Liver (tissue), 9 donors: ENCODE data around the gene CD248. TPM values are rescaled to one million over a fixed set of nuclear protein-coding genes. Genes with fewer than 3 reads are reported as not detected.

Source experiments
- DNase-seq: peaks from one replicate; pipeline ENCODE4 v3.0.0-alpha.2; 2017; ENCODE audit warnings: low spot score
- H3K27ac ChIP-seq, 2 donors: one replicate each; pipeline ENCODE4 v1.7.0; 2013; ENCODE audit warnings: inconsistent platforms in 2 of 2, low read length in 2 of 2, control low read depth in 1 of 2, low read depth in 1 of 2, mild to moderate bottlenecking in 1 of 2
- H3K27me3 ChIP-seq, 4 donors: one replicate each; pipeline versions ENCODE4 v1.6.1 to v1.7.0; 2013; ENCODE audit warnings: low read length in 3 of 4, inconsistent platforms in 1 of 4, mild to moderate bottlenecking in 1 of 4, moderate library complexity in 1 of 4; ENCODE audit not compliant: control insufficient read depth in 4 of 4, insufficient read depth in 4 of 4
- H3K36me3 ChIP-seq, 4 donors: one replicate each; pipeline versions ENCODE4 v1.6.1 to v1.7.0; 2013; ENCODE audit warnings: low read length in 3 of 4, mild to moderate bottlenecking in 3 of 4, low read depth in 1 of 4, moderate library complexity in 1 of 4; ENCODE audit not compliant: control insufficient read depth in 4 of 4, insufficient read depth in 3 of 4
- H3K4me1 ChIP-seq, 4 donors: one replicate each; pipeline versions ENCODE4 v1.6.1 to v1.7.0; 2013; ENCODE audit warnings: low read length in 3 of 4, mild to moderate bottlenecking in 3 of 4, moderate library complexity in 1 of 4; ENCODE audit not compliant: control insufficient read depth in 4 of 4, insufficient read depth in 4 of 4
- H3K4me3 ChIP-seq, 3 donors: one replicate each; pipeline versions ENCODE4 v1.6.1 to v1.7.0; 2013; ENCODE audit warnings: low read length in 3 of 3, control low read depth in 1 of 3, low read depth in 1 of 3, mild to moderate bottlenecking in 1 of 3
- H3K9ac ChIP-seq, 2 donors: one replicate each; pipeline ENCODE4 v1.7.0; 2013; ENCODE audit warnings: low read length in 2 of 2, mild to moderate bottlenecking in 2 of 2, moderate library complexity in 2 of 2, control low read depth in 1 of 2, low read depth in 1 of 2
- H3K9me3 ChIP-seq, 4 donors: one replicate each; pipeline versions ENCODE4 v1.6.1 to v1.7.0; 2013; ENCODE audit warnings: low read length in 3 of 4; ENCODE audit not compliant: control insufficient read depth in 4 of 4
- ATF3 ChIP-seq: IDR thresholded peaks from 2 replicates; pipeline ENCODE4 v1.6.1; 2016; ENCODE audit warnings: antibody characterized with exemption
- EGR1 ChIP-seq, 2 donors: IDR thresholded peaks; 2 replicates each; pipeline ENCODE4 v1.6.1; 2016 to 2018; ENCODE audit warnings: antibody characterized with exemption in 2 of 2, low read depth in 2 of 2
- FOXA1 ChIP-seq: IDR thresholded peaks from 2 replicates; pipeline ENCODE4 v1.6.1; 2016; ENCODE audit warnings: antibody characterized with exemption
- FOXA2 ChIP-seq: IDR thresholded peaks from 2 replicates; pipeline ENCODE4 v1.6.1; 2016; ENCODE audit warnings: antibody characterized with exemption
- HNF4A ChIP-seq, 2 donors: conservative IDR thresholded peaks; 2 replicates each; pipeline ENCODE4 v1.6.1; 2016; ENCODE audit warnings: antibody characterized with exemption in 2 of 2, mild to moderate bottlenecking in 2 of 2
- HNF4G ChIP-seq: IDR thresholded peaks from 2 replicates; pipeline ENCODE4 v1.6.1; 2016; ENCODE audit warnings: antibody characterized with exemption
- JUND ChIP-seq, 2 donors: IDR thresholded peaks; 2 replicates each; pipeline ENCODE4 v1.6.1; 2016; ENCODE audit warnings: antibody characterized with exemption in 2 of 2
- NR2F2 ChIP-seq: IDR thresholded peaks from 2 replicates; pipeline ENCODE4 v1.6.1; 2016; ENCODE audit warnings: antibody characterized with exemption
- RAD21 ChIP-seq, 2 donors: IDR thresholded peaks; 2 replicates each; pipeline ENCODE4 v1.6.1; 2016; ENCODE audit warnings: antibody characterized with exemption in 2 of 2, mild to moderate bottlenecking in 2 of 2
- REST ChIP-seq: IDR thresholded peaks from 2 replicates; pipeline ENCODE4 v1.6.1; 2016; ENCODE audit warnings: antibody characterized with exemption, mild to moderate bottlenecking
- RXRA ChIP-seq, 2 donors: IDR thresholded peaks; 2 replicates each; pipeline ENCODE4 v1.6.1; 2017 to 2018; ENCODE audit warnings: antibody characterized with exemption in 2 of 2, mild to moderate bottlenecking in 1 of 2
- TAF1 ChIP-seq: conservative IDR thresholded peaks from 2 replicates; pipeline ENCODE4 v1.6.1; 2016; ENCODE audit warnings: antibody characterized with exemption, mild to moderate bottlenecking
- YY1 ChIP-seq: IDR thresholded peaks from 2 replicates; pipeline ENCODE4 v1.6.1; 2016; ENCODE audit warnings: antibody characterized with exemption, mild to moderate bottlenecking
- ZBTB33 ChIP-seq: IDR thresholded peaks from 2 replicates; pipeline ENCODE4 v1.6.1; 2016; ENCODE audit warnings: antibody characterized with exemption
- WGBS: extraction: QIAGEN DNeasy Blood & Tissue Kit; methylation state at CpG from one replicate; pipeline ENCODE4 v1.1.7; 2013; 5-methylcytosine and 5-hydroxymethylcytosine counted together
- polyA plus RNA-seq, 2 donors: library from polyadenylated mRNA; stranded (reverse) in 1 of 2; unstranded in 1 of 2; fragments of 200-250 nt in 1 of 2; fragments of >200 nt in 1 of 2; fragmentation: Nextera tagmentation in 1 of 2; extraction: Ambion mirVana in 1 of 2; gene quantifications; one replicate each; pipeline versions ENCODE4 v1.2.1 to v1.2.3, GENCODE V29; 2013 to 2015
- total RNA-seq, 2 donors: library from RNA; depleted of rRNA; stranded (reverse); fragments of >200 nt; gene quantifications; one replicate each; pipeline ENCODE4 v1.2.3, GENCODE V29; 2014
- TF ChIP-seq, protein P1 (sequence below): fragments of 150-350 bp; IDR thresholded peaks from 2 replicates; pipeline ENCODE4 v1.5.1; 2017; ENCODE audit warnings: improper control_type of control experiment, low read depth, low read length; ENCODE audit not compliant: missing input control
- TF ChIP-seq, protein P2 (sequence below): IDR thresholded peaks from 2 replicates; pipeline ENCODE4 v1.6.1; 2016; ENCODE audit warnings: antibody characterized with exemption
- donor health status: healthy.
- donor health status: healthy.
- donor health status: healthy.
- donor health status: healthy.
- donor health status: healthy.

CD248 gene
- total and polyA plus RNA-seq, 4 donors, result 0.64 to 3.0 (median 1.2) TPM

DNA sequence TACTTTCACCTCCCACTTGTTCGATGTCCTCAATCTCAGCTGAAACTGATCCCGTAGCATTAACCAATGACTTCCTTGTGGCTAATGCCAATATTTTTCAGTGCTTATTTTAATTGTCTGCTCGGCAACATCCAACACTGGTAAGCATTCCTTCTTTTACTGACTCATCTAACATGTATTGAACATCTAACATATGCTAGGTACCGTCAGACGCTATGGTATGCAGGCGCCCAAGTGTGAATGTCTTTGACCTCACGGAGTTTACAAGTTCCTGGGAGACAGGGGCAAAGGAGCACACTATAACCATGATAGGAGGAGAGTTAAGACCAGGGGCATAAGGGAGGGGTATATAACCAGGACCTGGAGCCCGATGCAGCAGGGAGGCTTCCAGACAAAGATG is 26.3 kb upstream of the CD248 start:
- H3K36me3 ChIP-seq, result peaks cover 12 to 32% (median 17%) of the 10 kb centered on the region in 4 donors
- no peaks in the 10 kb centered on the region for H3K9me3 ChIP-seq
- H3K27me3 ChIP-seq, result no peaks in the 10 kb centered on the region
- H3K9ac ChIP-seq, result no peak overlapping the region
- 94% methylated on average over 8 of the region's 8 CpGs for WGBS
- no peak overlapping the region for H3K27ac ChIP-seq
- no peak for DNase-seq
- H3K4me3 ChIP-seq, result no peak overlapping the region
- TF ChIP-seq RAD21 (IDR thresholded peaks at IDR 0.05), result no peak
- TF ChIP-seq, protein P1, sequence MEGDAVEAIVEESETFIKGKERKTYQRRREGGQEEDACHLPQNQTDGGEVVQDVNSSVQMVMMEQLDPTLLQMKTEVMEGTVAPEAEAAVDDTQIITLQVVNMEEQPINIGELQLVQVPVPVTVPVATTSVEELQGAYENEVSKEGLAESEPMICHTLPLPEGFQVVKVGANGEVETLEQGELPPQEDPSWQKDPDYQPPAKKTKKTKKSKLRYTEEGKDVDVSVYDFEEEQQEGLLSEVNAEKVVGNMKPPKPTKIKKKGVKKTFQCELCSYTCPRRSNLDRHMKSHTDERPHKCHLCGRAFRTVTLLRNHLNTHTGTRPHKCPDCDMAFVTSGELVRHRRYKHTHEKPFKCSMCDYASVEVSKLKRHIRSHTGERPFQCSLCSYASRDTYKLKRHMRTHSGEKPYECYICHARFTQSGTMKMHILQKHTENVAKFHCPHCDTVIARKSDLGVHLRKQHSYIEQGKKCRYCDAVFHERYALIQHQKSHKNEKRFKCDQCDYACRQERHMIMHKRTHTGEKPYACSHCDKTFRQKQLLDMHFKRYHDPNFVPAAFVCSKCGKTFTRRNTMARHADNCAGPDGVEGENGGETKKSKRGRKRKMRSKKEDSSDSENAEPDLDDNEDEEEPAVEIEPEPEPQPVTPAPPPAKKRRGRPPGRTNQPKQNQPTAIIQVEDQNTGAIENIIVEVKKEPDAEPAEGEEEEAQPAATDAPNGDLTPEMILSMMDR, result no peak
- TF ChIP-seq FOXA2, result no peak
- no peak for TF ChIP-seq NR2F2
- TF ChIP-seq FOXA1, result no peak
- no peak for TF ChIP-seq ZBTB33
- TF ChIP-seq RXRA (IDR thresholded peaks at IDR 0.05), result no peak
- TF ChIP-seq HNF4A (conservative IDR thresholded peaks at IDR 0.05), result no peak
- TF ChIP-seq YY1, result no peak
- TF ChIP-seq TAF1, result no peak
- TF ChIP-seq EGR1 (IDR thresholded peaks at IDR 0.05; ENCODE audit: low read depth in 2 of 2), result no peak
- H3K4me1 ChIP-seq, result peaks cover 8 to 42% (median 36%) of the 10 kb centered on the region in 4 donors

GRCh38 chr11:66341502-66342126 is 24.8 kb upstream of the CD248 start:
- WGBS, result 97% methylated on average over 21 of the region's 21 CpGs
- Histone ChIP-seq H3K27ac (no peak overlapping the region), H3K9ac (no peak overlapping the region), H3K4me1 (peaks cover 6 to 33% (median 27%) of the 10 kb centered on the region in 4 donors), H3K36me3 (peaks cover 12 to 35% (median 20%) of the 10 kb centered on the region in 4 donors), H3K9me3 (no peaks in the 10 kb centered on the region), H3K27me3 (no peaks in the 10 kb centered on the region), H3K4me3 (no peak overlapping the region)
- no peak for DNase-seq
- TF ChIP-seq FOXA1 (no peak), RAD21 (IDR thresholded peaks at IDR 0.05) (no peak), ZBTB33 (no peak), RXRA (IDR thresholded peaks at IDR 0.05) (no peak), HNF4G (no peak), TAF1 (no peak), JUND (IDR thresholded peaks at IDR 0.05) (no peak), REST (no peak), HNF4A (conservative IDR thresholded peaks at IDR 0.05) (no peak), YY1 (no peak), ATF3 (no peak)
- TF ChIP-seq, protein P1, result no peak
- TF ChIP-seq, protein P2, sequence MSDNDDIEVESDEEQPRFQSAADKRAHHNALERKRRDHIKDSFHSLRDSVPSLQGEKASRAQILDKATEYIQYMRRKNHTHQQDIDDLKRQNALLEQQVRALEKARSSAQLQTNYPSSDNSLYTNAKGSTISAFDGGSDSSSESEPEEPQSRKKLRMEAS, result no peak
